Measurements from ENCODE around the gene ARL8B.

Gene ARL8B

DNA sequence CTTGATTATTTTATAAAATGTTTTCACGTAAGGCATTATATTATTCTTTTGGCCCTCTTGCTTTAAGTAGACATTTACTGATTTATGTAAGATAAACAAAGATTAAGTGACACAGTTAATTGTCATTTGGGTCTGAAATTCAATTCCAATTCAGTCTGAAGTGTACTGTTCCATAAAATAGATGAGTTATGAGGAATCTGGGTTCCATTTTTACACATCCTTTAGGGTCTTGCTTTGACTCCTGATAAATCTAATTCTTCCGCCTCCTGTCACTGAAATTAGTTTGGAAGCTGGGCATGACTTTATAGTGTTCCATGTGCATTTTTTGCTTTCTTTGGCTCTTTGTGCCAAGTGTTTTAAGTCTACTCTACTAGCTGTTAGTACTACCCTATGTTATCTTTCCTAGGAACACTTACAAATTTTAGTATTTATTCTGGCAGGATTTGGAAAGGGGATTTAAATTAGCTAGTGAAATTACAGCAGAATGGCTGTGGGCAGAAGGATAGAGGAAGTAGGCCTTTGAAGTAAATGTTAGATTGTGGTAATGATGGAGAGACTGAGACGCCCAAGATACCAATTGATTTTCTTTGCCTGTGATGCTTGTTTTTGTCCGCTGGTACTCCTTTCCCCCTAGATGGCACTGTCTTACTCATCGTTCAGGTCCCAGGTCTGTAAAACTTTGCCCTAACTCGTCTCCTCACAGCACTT, 14.3 kb downstream of the ARL8B start:
- peak; percentile 54 for DNase-seq (ENCODE audit: low spot score)
- TF ChIP-seq, protein P1, sequence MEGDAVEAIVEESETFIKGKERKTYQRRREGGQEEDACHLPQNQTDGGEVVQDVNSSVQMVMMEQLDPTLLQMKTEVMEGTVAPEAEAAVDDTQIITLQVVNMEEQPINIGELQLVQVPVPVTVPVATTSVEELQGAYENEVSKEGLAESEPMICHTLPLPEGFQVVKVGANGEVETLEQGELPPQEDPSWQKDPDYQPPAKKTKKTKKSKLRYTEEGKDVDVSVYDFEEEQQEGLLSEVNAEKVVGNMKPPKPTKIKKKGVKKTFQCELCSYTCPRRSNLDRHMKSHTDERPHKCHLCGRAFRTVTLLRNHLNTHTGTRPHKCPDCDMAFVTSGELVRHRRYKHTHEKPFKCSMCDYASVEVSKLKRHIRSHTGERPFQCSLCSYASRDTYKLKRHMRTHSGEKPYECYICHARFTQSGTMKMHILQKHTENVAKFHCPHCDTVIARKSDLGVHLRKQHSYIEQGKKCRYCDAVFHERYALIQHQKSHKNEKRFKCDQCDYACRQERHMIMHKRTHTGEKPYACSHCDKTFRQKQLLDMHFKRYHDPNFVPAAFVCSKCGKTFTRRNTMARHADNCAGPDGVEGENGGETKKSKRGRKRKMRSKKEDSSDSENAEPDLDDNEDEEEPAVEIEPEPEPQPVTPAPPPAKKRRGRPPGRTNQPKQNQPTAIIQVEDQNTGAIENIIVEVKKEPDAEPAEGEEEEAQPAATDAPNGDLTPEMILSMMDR (IDR thresholded peaks at IDR 0.05; ENCODE audit: extremely low read depth, insufficient read depth, missing control alignments) = peak; percentile 59
- in situ Hi-C loops (cut with MboI; ENCODE audit: low pct_unique_long_range_greater_than_20kb, low sequenced_read_pairs, unreplicated experiment) = loop anchor here (10.0 kb wide), 1 partner anchor 58 kb away; no protein-coding TSS in a partner anchor

DNA sequence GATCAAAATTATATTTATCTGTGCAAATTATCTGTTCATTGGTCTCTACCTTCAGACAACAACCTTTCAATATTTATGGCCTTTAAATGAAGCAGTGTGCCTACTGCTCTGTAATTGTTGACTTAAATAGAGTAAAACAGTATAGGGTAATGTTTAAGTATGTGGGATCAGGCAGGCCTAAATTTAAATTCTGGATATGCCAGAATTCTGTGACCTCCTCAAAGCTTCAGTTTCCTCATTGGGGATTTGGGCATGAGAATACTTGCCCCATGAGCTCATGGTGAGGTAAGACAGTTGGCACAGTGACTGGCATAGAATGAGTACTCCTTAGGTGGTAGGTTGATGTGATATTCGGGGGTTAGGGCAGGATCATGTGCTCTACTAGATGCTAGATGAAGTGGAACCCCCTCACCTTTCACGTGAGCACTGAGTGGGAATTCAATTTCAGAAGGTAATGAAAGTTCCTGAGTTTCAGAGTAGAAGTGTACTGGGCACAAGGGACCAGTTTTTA, 14.9 kb downstream of the ARL8B start:
- TF ChIP-seq, protein P1 (IDR thresholded peaks at IDR 0.05; ENCODE audit: extremely low read depth, insufficient read depth, missing control alignments) = no peak
- DNase-seq (ENCODE audit: low spot score) = no peak
- in situ Hi-C loops (cut with MboI; ENCODE audit: low pct_unique_long_range_greater_than_20kb, low sequenced_read_pairs, unreplicated experiment) = loop anchor here (10.0 kb wide), 1 partner anchor 58 kb away; no protein-coding TSS in a partner anchor

DNA sequence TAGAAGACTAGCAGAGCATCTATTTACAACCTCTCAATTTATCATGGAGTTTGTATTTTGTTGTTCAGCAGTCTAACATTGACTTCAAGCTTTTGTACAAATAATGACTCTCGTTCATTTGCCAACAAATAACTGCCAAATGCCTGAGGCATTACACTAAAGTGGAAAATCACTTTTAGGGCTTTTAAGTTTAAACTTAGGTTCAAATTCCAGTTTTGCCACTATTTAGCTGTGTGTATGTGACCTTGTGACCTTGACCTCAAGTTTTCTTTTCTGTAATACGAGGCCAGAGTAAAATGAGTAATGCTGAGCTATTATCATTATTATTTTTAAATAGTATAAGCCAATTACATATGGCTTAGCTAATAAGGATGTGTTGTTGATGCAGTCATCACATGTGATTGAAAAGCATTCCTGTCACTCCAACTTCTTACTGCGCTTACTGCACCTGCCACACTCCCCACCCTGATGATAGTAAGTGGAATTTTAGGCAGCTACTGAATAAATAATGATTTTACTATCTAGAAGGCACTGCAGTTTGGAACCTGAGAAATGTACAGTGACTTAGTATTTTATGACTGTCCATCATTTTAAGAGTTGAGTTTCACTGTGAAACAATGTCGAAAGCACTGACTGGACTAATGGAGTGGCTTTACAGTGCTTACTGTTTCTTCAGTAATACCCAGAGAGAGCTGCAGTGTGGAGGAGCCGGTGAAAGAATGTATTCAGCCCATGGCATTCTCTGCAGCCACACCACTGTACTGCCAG, 16.3 kb downstream of the ARL8B start:
- DNase-seq (ENCODE audit: low spot score) = no peak
- TF ChIP-seq, protein P1 (IDR thresholded peaks at IDR 0.05; ENCODE audit: extremely low read depth, insufficient read depth, missing control alignments) = no peak
- in situ Hi-C loops (cut with MboI; ENCODE audit: low pct_unique_long_range_greater_than_20kb, low sequenced_read_pairs, unreplicated experiment) = loop anchor here (10.0 kb wide), 1 partner anchor 56 kb away; no protein-coding TSS in a partner anchor

DNA sequence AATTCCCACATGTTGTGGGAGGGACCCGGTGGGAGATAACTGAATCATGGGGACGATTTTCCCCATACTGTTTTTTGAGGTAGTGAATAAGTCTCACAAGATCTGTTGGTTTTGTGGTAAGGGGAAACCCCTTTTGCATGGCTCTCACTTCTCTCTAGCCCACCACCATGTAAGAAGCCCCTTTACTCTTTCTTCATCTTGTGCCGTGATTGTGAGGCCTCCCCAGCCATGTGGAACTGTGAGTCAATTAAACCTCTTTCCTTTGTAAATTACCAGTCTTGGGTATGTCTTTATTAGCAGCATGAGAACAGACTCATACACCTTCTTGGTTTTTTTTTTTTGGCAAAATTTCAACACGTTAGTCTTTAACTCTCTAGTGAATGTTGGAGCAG, 18.1 kb downstream of the ARL8B start:
- TF ChIP-seq, protein P1 (IDR thresholded peaks at IDR 0.05; ENCODE audit: extremely low read depth, insufficient read depth, missing control alignments) = no peak
- in situ Hi-C loops (cut with MboI; ENCODE audit: low pct_unique_long_range_greater_than_20kb, low sequenced_read_pairs, unreplicated experiment) = no loop called here
- no peak for DNase-seq (ENCODE audit: low spot score)

DNA sequence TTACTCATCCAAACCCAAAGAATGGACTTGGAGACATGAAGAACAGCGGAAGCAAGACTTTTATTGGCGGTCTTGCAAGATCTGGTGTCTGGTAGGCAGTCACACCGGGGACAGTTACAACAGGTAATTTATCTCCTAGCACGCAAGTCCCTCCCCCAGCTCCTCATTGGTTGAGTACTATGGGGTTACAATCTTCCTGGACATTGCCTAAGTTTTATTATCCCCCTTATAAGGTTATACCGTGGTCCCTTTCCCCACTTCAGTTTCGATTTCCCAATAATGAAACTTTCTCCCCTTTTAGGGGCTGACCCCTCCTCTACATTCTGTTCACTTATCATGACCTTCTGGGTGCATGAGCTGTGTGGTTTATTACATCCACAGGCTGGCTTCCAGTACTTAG, 18.7 kb downstream of the ARL8B start:
- no peak for DNase-seq (ENCODE audit: low spot score)
- in situ Hi-C loops (cut with MboI; ENCODE audit: low pct_unique_long_range_greater_than_20kb, low sequenced_read_pairs, unreplicated experiment) = no loop called here
- TF ChIP-seq, protein P1 (IDR thresholded peaks at IDR 0.05; ENCODE audit: extremely low read depth, insufficient read depth, missing control alignments) = no peak

DNA sequence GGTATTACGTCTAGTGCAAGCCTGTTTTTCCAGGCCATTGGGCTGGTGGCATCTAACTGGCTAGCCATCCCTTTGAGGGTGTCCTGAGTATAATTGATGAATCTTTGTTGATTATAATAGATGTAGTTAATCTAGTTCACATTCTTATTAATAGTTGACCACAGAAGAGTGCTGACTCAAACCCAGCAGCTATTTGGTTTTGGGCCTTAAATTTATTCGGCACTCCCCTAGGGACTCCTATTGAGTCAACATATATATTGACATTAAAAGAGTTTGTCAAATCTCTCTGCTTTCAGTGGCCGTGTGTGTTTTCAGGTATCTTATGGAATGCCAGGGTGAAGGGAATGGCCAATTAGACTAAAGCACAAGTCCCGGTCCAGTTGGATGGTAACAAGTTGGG, 19.7 kb downstream of the ARL8B start:
- TF ChIP-seq, protein P1 (IDR thresholded peaks at IDR 0.05; ENCODE audit: extremely low read depth, insufficient read depth, missing control alignments) = no peak
- DNase-seq (ENCODE audit: low spot score) = no peak
- in situ Hi-C loops (cut with MboI; ENCODE audit: low pct_unique_long_range_greater_than_20kb, low sequenced_read_pairs, unreplicated experiment) = no loop called here
